ENCODE results near the gene CCBE1. TPM values are rescaled to one million over a fixed set of nuclear protein-coding genes. Genes with fewer than 3 reads are reported as not detected.

Gene CCBE1
- total and polyA plus RNA-seq, 4 donors: 3.4 to 59.0 (median 21.9) TPM

DNA sequence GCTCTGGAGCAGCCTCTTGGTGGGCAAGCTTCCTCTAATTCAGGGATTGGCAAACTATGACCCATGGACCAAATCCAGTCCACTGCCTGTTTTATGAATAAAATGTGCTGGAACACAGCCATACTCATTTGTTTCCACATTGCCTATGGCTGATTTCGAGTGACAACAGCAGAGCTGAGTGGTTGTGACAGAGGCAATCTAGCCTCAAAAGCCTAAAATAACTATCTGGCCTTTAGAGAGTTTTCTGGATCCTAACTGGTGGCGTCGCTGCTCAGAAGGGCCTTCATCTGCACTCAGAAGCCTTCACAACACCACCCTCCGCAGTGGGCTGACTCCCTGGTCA, 147.1 kb downstream of the CCBE1 start:
- Histone ChIP-seq H3K9ac (ENCODE audit: insufficient read depth in 1 of 2, low read length in 2 of 2) (no peak overlapping the region), H3K4me3 (no peak overlapping the region), H3K36me3 (ENCODE audit: control insufficient read depth in 4 of 4, insufficient read depth in 4 of 4, low read length in 4 of 4) (peaks cover 0 to 3% (median 0%) of the 10 kb centered on the region in 4 donors), H3K27ac (ENCODE audit: low read depth in 1 of 2, low read length in 1 of 2) (no peak overlapping the region), H3K27me3 (ENCODE audit: control insufficient read depth in 3 of 3, insufficient read depth in 3 of 3, low read length in 2 of 3) (no peaks in the 10 kb centered on the region), H3K9me3 (ENCODE audit: control insufficient read depth in 4 of 4, insufficient read depth in 3 of 4, low read length in 3 of 4) (peaks cover 0 to 3% (median 0%) of the 10 kb centered on the region in 4 donors), H3K4me1 (ENCODE audit: control insufficient read depth in 5 of 5, insufficient read depth in 5 of 5, low read length in 5 of 5) (peaks cover 0 to 80% (median 20%) of the 10 kb centered on the region in 5 donors)
- no peak for TF ChIP-seq CTCF (IDR thresholded peaks at IDR 0.05; ENCODE audit: control extremely low read depth, extremely low read depth)
- DNase-seq: peak in 2 of 3 donors; percentile 65 to 70
- 72 to 87% methylated on average over 4 of the region's 4 CpGs for WGBS, 2 donors
- ATAC-seq (ENCODE audit: insufficient read depth, low FRiP score): no peak

DNA sequence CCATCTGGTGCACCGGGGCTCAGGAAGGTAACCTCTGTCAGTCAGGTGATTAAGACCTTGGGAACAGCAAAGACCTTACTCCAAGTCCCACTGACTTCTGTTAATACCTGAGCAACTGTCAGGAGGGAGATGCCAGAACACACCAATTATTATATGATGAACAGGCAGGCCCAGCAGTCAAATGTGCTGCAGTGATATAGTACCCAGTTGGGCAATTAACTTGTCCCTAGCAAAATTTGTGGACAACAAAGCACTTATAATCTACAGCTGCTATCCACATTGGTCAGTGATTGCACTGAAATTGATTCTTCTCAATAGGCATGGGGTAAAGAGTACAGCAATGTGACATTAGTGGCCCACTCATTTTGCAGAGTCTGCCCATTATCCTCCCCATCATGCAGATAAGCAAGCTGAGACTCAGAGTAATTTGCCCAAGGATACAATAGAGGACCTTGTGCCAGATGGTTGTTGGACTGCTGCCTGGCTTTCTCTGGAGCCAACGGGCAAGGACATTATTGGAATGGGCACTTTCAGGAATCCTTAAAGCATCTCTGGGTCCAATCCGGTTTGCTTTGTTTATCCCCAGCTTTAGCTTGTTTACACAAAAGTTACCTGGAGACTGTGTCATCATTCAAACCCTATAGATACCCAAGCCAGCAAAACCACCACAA, 147.6 kb downstream of the CCBE1 start:
- DNase-seq (peak in 1 of 3 donors; percentile 51), ATAC-seq (ENCODE audit: insufficient read depth, low FRiP score) (no peak)
- peaks cover 0 to 78% (median 20%) of the 10 kb centered on the region in 5 donors for H3K4me1 ChIP-seq (ENCODE audit: control insufficient read depth in 5 of 5, insufficient read depth in 5 of 5, low read length in 5 of 5)
- no peak overlapping the region for H3K27ac ChIP-seq (ENCODE audit: low read depth in 1 of 2, low read length in 1 of 2)
- WGBS, 2 donors: 42 to 49% methylated on average over 3 of the region's 3 CpGs
- H3K4me3 ChIP-seq: no peak overlapping the region
- no peak for TF ChIP-seq CTCF (IDR thresholded peaks at IDR 0.05; ENCODE audit: control extremely low read depth, extremely low read depth)
- peaks cover 0 to 3% (median 0%) of the 10 kb centered on the region in 4 donors for H3K9me3 ChIP-seq (ENCODE audit: control insufficient read depth in 4 of 4, insufficient read depth in 3 of 4, low read length in 3 of 4)
- H3K27me3 ChIP-seq (ENCODE audit: control insufficient read depth in 3 of 3, insufficient read depth in 3 of 3, low read length in 2 of 3): no peaks in the 10 kb centered on the region
- no peak overlapping the region for H3K9ac ChIP-seq (ENCODE audit: insufficient read depth in 1 of 2, low read length in 2 of 2)
- peaks cover 0 to 3% (median 0%) of the 10 kb centered on the region in 4 donors for H3K36me3 ChIP-seq (ENCODE audit: control insufficient read depth in 4 of 4, insufficient read depth in 4 of 4, low read length in 4 of 4)

DNA sequence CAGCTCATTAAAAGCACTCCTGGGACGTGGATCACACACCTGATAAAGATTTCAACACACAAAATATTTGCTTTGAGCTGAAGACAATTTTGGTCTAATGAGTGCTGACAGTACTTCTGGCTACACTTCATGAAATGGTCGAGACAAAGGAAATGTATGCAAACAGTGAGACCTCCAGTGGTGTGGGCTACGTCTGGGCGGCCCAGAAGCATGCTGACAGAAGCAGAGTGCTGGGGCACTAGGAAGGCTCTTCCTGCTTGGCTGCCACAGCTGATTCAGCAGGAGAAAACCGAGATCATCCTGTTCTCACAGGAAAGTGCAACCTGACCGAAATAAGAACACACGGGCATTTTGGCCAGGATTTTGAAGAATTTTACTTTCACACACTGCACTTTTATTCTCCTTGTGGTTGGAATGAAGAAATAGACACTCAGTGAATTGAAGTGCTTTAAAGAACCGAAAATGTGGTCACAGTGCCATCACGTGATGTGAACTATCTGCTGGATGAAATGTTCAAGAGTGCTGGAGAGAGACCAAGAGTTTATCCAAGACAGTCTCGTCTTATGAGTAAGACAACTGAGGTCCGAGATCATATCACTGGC, 149.5 kb downstream of the CCBE1 start:
- peaks cover 0 to 3% (median 0%) of the 10 kb centered on the region in 4 donors for H3K36me3 ChIP-seq (ENCODE audit: control insufficient read depth in 4 of 4, insufficient read depth in 4 of 4, low read length in 4 of 4)
- H3K4me1 ChIP-seq (ENCODE audit: control insufficient read depth in 5 of 5, insufficient read depth in 5 of 5, low read length in 5 of 5): peaks cover 0 to 59% (median 16%) of the 10 kb centered on the region in 5 donors
- no peak for ATAC-seq (ENCODE audit: insufficient read depth, low FRiP score)
- DNase-seq: peak; percentile 81 to 92 (median 92)
- peaks cover 0 to 3% (median 0%) of the 10 kb centered on the region in 4 donors for H3K9me3 ChIP-seq (ENCODE audit: control insufficient read depth in 4 of 4, insufficient read depth in 3 of 4, low read length in 3 of 4)
- peak overlapping the region in 1 of 2 donors; percentile 2 for H3K9ac ChIP-seq (ENCODE audit: insufficient read depth in 1 of 2, low read length in 2 of 2)
- H3K4me3 ChIP-seq: no peak overlapping the region
- TF ChIP-seq CTCF (IDR thresholded peaks at IDR 0.05; ENCODE audit: control extremely low read depth, extremely low read depth): no peak
- WGBS, 2 donors: 29 to 48% methylated on average over 11 of the region's 11 CpGs
- no peaks in the 10 kb centered on the region for H3K27me3 ChIP-seq (ENCODE audit: control insufficient read depth in 3 of 3, insufficient read depth in 3 of 3, low read length in 2 of 3)
- H3K27ac ChIP-seq (ENCODE audit: low read depth in 1 of 2, low read length in 1 of 2): peak overlapping the region in 1 of 2 donors; percentile 15
